ENCODE results near the gene CDS2. TPM values are rescaled to one million over a fixed set of nuclear protein-coding genes. Genes with fewer than 3 reads are reported as not detected.

Gene CDS2
- total RNA-seq, 1 experiment from 2014 or later, result 23.4 TPM

- no peak for DNase-seq (ENCODE audit: low read depth)
Measured at GRCh38 chr20:5178046-5178445, 51.2 kb downstream of the CDS2 start.

GRCh38 chr20:5180421-5180820 lies 53.6 kb downstream of the CDS2 start:
- DNase-seq (ENCODE audit: low read depth), result no peak

GRCh38 chr20:5180933-5181332 lies 54.1 kb downstream of the CDS2 start:
- no peak for DNase-seq (ENCODE audit: low read depth)

GRCh38 chr20:5181492-5181891 lies 54.7 kb downstream of the CDS2 start:
- DNase-seq (ENCODE audit: low read depth), result no peak

GRCh38 chr20:5181958-5182357 lies 55.1 kb downstream of the CDS2 start:
- DNase-seq (ENCODE audit: low read depth), result peak; percentile 26

- no peak for DNase-seq (ENCODE audit: low read depth)
Measured at GRCh38 chr20:5182615-5183254, 55.9 kb downstream of the CDS2 start.

GRCh38 chr20:5183731-5184474 lies 57.1 kb downstream of the CDS2 start:
- DNase-seq (ENCODE audit: low read depth), result no peak

GRCh38 chr20:5184684-5185083 lies 57.9 kb downstream of the CDS2 start:
- DNase-seq (ENCODE audit: low read depth), result no peak

- no peak for DNase-seq (ENCODE audit: low read depth)
Measured at GRCh38 chr20:5187122-5187521, 60.3 kb downstream of the CDS2 start.

- no peak for DNase-seq (ENCODE audit: low read depth)
Measured at GRCh38 chr20:5188736-5189135, 61.9 kb downstream of the CDS2 start.

GRCh38 chr20:5189917-5190316 lies 63.1 kb downstream of the CDS2 start:
- no peak for DNase-seq (ENCODE audit: low read depth)

- DNase-seq (ENCODE audit: low read depth), result no peak
Measured at GRCh38 chr20:5190444-5190843, 63.6 kb downstream of the CDS2 start.

- DNase-seq (ENCODE audit: low read depth), result peak; percentile 74
Measured at GRCh38 chr20:5191829-5192569, 65.2 kb downstream of the CDS2 start.

- no peak for DNase-seq (ENCODE audit: low read depth)
Measured at GRCh38 chr20:5192570-5193431, 66.0 kb downstream of the CDS2 start.

GRCh38 chr20:5195655-5196054 lies 68.8 kb downstream of the CDS2 start:
- peak; percentile 67 for DNase-seq (ENCODE audit: low read depth)

- DNase-seq (ENCODE audit: low read depth), result no peak
Measured at GRCh38 chr20:5196149-5196548, 69.3 kb downstream of the CDS2 start.

GRCh38 chr20:5197270-5197827 lies 70.5 kb downstream of the CDS2 start:
- no peak for DNase-seq (ENCODE audit: low read depth)

GRCh38 chr20:5197847-5198650 lies 71.2 kb downstream of the CDS2 start:
- no peak for DNase-seq (ENCODE audit: low read depth)

- no peak for DNase-seq (ENCODE audit: low read depth)
Measured at GRCh38 chr20:5198651-5198924, 71.8 kb downstream of the CDS2 start.

- no peak for DNase-seq (ENCODE audit: low read depth)
Measured at GRCh38 chr20:5203380-5203779, 76.6 kb downstream of the CDS2 start.
